Endometrium (tissue), 2 donors: Measurements from ENCODE around the gene SDR42E2.
"Not testable (repeated sequence)": the region's sequence is repeated elsewhere in the genome, so short reads cannot be mapped to it uniquely, and the experiment has no call there.

Experiments used
- FAIRE-seq: peaks from 2 replicates; lab custom pipeline; 2012; peaks lifted over from hg19 to GRCh38; lab: Jason Lieb, UNC
- donor health status: control.
- donor health status: control.

The SDR42E2 gene

GRCh38 chr16:22161999-22162655 is at the start of gene SDR42E2:
Gene SDR42E2 (plus strand): TSS chr16:22162506. CDS start chr16:22165583, 3,077 bp downstream.
- no peak for FAIRE-seq

GRCh38 chr16:22116095-22116700 is 46.1 kb upstream of the SDR42E2 start:
- no peak for FAIRE-seq

GRCh38 chr16:22117609-22118008 is 44.7 kb upstream of the SDR42E2 start:
- no peak for FAIRE-seq

- no peak for FAIRE-seq
Observed at GRCh38 chr16:22120440-22120839, 41.9 kb upstream of the SDR42E2 start.

GRCh38 chr16:22122239-22122638 is 40.1 kb upstream of the SDR42E2 start:
- no peak for FAIRE-seq

- FAIRE-seq = no peak
Observed at GRCh38 chr16:22123146-22123545, 39.2 kb upstream of the SDR42E2 start.

- no peak for FAIRE-seq
Observed at GRCh38 chr16:22123759-22124490, 38.4 kb upstream of the SDR42E2 start.

- no peak for FAIRE-seq
Observed at GRCh38 chr16:22124583-22125284, 37.6 kb upstream of the SDR42E2 start.

- FAIRE-seq = no peak
Observed at GRCh38 chr16:22126037-22126558, 36.2 kb upstream of the SDR42E2 start.

- FAIRE-seq = not testable (repeated sequence)
Observed at GRCh38 chr16:22128537-22128936, 33.8 kb upstream of the SDR42E2 start.

- FAIRE-seq = no peak
Observed at GRCh38 chr16:22130528-22130927, 31.8 kb upstream of the SDR42E2 start.

GRCh38 chr16:22132801-22133200 is 29.5 kb upstream of the SDR42E2 start:
- no peak for FAIRE-seq

- no peak for FAIRE-seq
Observed at GRCh38 chr16:22138482-22138881, 23.8 kb upstream of the SDR42E2 start.

GRCh38 chr16:22139008-22139407 is 23.3 kb upstream of the SDR42E2 start:
- FAIRE-seq = no peak

- FAIRE-seq = no peak
Observed at GRCh38 chr16:22139732-22140131, 22.6 kb upstream of the SDR42E2 start.

GRCh38 chr16:22141767-22142166 is 20.5 kb upstream of the SDR42E2 start:
- FAIRE-seq = no peak

GRCh38 chr16:22144520-22144919 is 17.8 kb upstream of the SDR42E2 start:
- FAIRE-seq = no peak

- no peak for FAIRE-seq
Observed at GRCh38 chr16:22147853-22148252, 14.5 kb upstream of the SDR42E2 start.

- FAIRE-seq = no peak
Observed at GRCh38 chr16:22151246-22151998, 10.9 kb upstream of the SDR42E2 start.

GRCh38 chr16:22152316-22152715 is 10.0 kb upstream of the SDR42E2 start:
- FAIRE-seq = no peak

GRCh38 chr16:22153078-22153477 is 9.2 kb upstream of the SDR42E2 start:
- FAIRE-seq = not testable (repeated sequence)

- FAIRE-seq = no peak
Observed at GRCh38 chr16:22161401-22161800, 905 bp upstream of the SDR42E2 start.
